Measurements from ENCODE around the gene TBC1D24. TPM values are rescaled to one million over a fixed set of nuclear protein-coding genes. Genes with fewer than 3 reads are reported as not detected.
"Not testable (repeated sequence)": the region's sequence is repeated elsewhere in the genome, so short reads cannot be mapped to it uniquely, and the experiment has no call there.

The TBC1D24 gene
- total RNA-seq, 1 donor from 2014 or later, result 4.7 TPM

GRCh38 chr16:2535625-2536013, 60.7 kb downstream of the TBC1D24 start:
- no peak for FAIRE-seq
- H3K36me3 ChIP-seq (ENCODE audit: control insufficient read depth, insufficient read depth, low read length), result peaks cover 1% of the 10 kb centered on the region
- DNase-seq (ENCODE audit: low read depth), result no peak
- no peak for TF ChIP-seq CTCF (IDR thresholded peaks at IDR 0.05; ENCODE audit: insufficient read depth, low read length, severe bottlenecking)
- H3K27me3 ChIP-seq (ENCODE audit: control insufficient read depth, insufficient read depth, low read length), result no peaks in the 10 kb centered on the region
- H3K4me3 ChIP-seq (ENCODE audit: low read depth, low read length), result no peak overlapping the region

- H3K27me3 ChIP-seq (ENCODE audit: control insufficient read depth, insufficient read depth, low read length), result no peaks in the 10 kb centered on the region
- FAIRE-seq (no peak), DNase-seq (ENCODE audit: low read depth) (peak; percentile 84)
- peaks cover 3% of the 10 kb centered on the region for H3K36me3 ChIP-seq (ENCODE audit: control insufficient read depth, insufficient read depth, low read length)
- TF ChIP-seq CTCF (IDR thresholded peaks at IDR 0.05; ENCODE audit: insufficient read depth, low read length, severe bottlenecking), result no peak
- peak within 1 kb of the TSS; percentile 63 for H3K4me3 ChIP-seq (ENCODE audit: low read depth, low read length)
These were observed 62.8 kb downstream of the TBC1D24 start, which contains the start of gene PDPK1 for GRCh38 chr16:2537451-2538379. TSS of gene PDPK1 (plus strand) at chr16:2538021. CDS start at chr16:2538113, 92 bp downstream.

- not testable (repeated sequence) for H3K4me3 ChIP-seq (ENCODE audit: low read depth, low read length); H3K36me3 ChIP-seq (ENCODE audit: control insufficient read depth, insufficient read depth, low read length); DNase-seq (ENCODE audit: low read depth); H3K27me3 ChIP-seq (ENCODE audit: control insufficient read depth, insufficient read depth, low read length)
- peak; percentile 40 for FAIRE-seq
These were observed 64.4 kb downstream of the TBC1D24 start for GRCh38 chr16:2539192-2539844.

DNA sequence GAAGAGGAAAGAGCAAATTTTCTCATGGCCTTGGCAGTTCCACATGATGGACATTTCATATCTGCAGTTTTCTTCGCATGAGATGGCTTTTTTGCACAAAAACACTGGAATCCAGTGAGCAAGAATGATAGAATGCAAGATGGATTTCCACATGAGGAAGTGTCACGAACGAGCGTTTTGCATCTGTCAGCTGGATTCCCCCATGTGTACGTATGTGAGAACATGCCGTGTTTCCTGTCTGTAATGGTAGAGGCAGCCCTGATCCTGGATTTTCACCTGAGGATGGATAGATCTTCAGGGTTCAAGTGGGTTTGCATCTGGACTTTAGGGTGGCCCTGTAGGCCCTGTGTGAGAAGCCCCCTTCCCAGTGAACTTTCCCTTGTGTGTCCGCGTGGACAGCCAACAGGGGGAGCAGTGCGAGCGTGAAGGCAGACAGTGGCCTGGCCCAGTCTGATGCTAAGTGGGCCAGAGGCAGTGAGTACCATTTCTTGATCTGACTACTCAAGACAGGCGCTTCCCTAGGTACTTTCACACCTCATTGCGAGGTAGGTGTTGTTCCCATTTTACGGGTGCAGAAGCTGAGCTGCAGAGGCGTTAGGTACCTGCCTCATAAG, 65.0 kb downstream of the TBC1D24 start:
- FAIRE-seq; H3K4me3 ChIP-seq (ENCODE audit: low read depth, low read length); DNase-seq (ENCODE audit: low read depth); H3K27me3 ChIP-seq (ENCODE audit: control insufficient read depth, insufficient read depth, low read length); H3K36me3 ChIP-seq (ENCODE audit: control insufficient read depth, insufficient read depth, low read length): not testable (repeated sequence)
- TF ChIP-seq CTCF (IDR thresholded peaks at IDR 0.05; ENCODE audit: insufficient read depth, low read length, severe bottlenecking), result peak; percentile 44

DNA sequence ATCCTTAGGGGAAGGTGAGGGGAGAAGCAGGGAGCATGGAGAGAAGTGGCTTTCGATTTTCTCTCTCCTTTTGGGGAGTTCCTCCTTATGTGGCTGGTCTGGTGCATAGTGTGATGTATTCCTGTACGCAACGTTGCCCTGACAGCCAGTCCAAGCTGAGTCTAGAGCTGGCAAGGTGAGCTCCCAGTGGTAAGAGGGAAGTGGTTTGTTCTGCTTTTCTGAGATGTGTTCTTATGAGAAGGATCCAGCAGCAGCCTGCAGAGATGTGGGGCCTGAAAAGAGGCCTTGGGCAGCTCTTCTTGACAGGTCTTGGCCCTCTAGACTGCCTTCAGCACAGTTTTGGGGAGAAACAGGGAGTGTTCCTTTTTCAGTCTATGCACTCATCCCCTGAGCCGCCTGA, 66.0 kb downstream of the TBC1D24 start:
- not testable (repeated sequence) for H3K4me3 ChIP-seq (ENCODE audit: low read depth, low read length); H3K27me3 ChIP-seq (ENCODE audit: control insufficient read depth, insufficient read depth, low read length); H3K36me3 ChIP-seq (ENCODE audit: control insufficient read depth, insufficient read depth, low read length); FAIRE-seq; DNase-seq (ENCODE audit: low read depth)

DNA sequence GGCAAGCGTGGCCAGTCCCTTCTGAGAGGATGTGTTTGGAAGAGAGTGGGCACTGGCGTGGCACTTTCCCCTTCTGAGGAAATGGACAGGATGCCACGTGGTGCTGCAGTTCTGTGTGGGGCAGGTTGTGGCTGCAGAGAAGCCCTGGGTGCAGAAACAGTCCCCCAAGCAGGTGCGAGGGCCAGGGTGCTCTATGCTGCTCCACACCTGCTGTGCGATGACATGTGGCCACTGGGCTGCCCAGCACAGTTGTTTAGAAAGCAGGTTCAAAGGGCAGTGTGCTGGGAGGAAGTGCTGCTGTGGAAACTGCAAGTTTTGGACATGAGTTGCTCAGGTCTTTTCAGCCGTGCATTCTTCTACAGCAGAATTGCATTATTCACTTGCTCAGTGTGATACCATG, 66.5 kb downstream of the TBC1D24 start:
- FAIRE-seq; DNase-seq (ENCODE audit: low read depth); H3K36me3 ChIP-seq (ENCODE audit: control insufficient read depth, insufficient read depth, low read length); H3K27me3 ChIP-seq (ENCODE audit: control insufficient read depth, insufficient read depth, low read length); H3K4me3 ChIP-seq (ENCODE audit: low read depth, low read length): not testable (repeated sequence)

DNA sequence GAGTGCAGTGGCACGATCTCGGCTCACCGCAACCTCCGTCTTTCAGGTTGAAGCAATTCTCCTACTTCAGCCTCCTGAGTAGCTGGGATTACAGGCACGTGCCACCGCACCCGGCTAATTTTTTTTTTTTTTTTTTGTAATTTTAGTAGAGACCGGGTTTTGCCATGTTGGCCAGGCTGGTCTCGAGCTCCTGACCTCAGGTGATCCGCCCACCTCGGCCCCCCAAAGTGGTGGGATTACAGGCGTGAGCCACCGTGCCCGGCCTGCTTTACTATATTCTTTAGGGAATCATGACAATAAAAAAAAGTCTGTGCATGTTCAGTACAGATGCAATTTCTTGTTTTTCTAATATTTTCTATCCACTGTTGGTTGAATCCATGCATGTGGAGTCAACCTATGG, 68.8 kb downstream of the TBC1D24 start:
- not testable (repeated sequence) for H3K4me3 ChIP-seq (ENCODE audit: low read depth, low read length); H3K27me3 ChIP-seq (ENCODE audit: control insufficient read depth, insufficient read depth, low read length); FAIRE-seq; H3K36me3 ChIP-seq (ENCODE audit: control insufficient read depth, insufficient read depth, low read length); DNase-seq (ENCODE audit: low read depth)

DNA sequence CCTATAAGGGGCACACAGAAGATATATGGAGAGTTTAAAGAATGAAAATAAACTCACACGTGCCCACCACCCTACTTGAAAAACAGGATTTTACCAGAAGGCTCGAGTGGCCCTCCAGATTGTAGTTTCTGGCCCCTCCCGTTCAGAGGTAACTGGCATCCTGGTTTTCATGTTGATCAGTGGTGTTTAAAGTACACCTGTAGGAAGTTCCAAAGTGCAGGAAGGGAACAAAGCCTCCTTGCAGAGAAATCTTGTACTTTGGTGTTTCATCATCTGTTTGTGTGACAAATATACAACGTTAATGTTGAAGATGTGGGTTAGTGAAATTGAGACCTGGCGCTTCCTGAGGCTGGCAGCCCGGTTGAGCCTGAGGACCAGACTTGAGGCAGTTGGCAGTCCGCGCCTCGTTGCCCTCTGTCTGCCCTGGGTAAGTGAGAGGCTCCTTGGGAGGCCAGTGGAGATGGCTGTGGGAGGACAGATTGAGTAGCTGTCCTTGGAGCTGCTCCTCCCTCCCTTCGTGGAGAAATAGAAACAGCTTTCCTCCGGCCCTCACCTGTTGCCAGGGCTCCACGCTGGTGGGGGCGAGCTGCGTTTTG, 75.5 kb downstream of the TBC1D24 start:
- not testable (repeated sequence) for H3K27me3 ChIP-seq (ENCODE audit: control insufficient read depth, insufficient read depth, low read length); H3K4me3 ChIP-seq (ENCODE audit: low read depth, low read length); H3K36me3 ChIP-seq (ENCODE audit: control insufficient read depth, insufficient read depth, low read length); DNase-seq (ENCODE audit: low read depth)
- peak; percentile 64 for FAIRE-seq
